GM19397 (cell line): Measurements from ENCODE around the gene RCAN2.
"Not testable (repeated sequence)": the region's sequence is repeated elsewhere in the genome, so short reads cannot be mapped to it uniquely, and the experiment has no call there.

Source experiments
- ATAC-seq: cut with Tn5 transposase; IDR thresholded peaks from one replicate; pipeline ENCODE4 v1.9.1; 2021; ENCODE audit warnings: mild to moderate bottlenecking, moderate library complexity; ENCODE audit not compliant: unreplicated experiment

The RCAN2 gene

GRCh38 chr6:46390153-46390876 is 100.9 kb downstream of the RCAN2 start:
- ATAC-seq: no peak

GRCh38 chr6:46387728-46388127 is 103.5 kb downstream of the RCAN2 start:
- not testable (repeated sequence) for ATAC-seq

GRCh38 chr6:46381579-46381978 is 109.7 kb downstream of the RCAN2 start:
- ATAC-seq: no peak

- no peak for ATAC-seq
Observed at GRCh38 chr6:46381057-46381456, 110.2 kb downstream of the RCAN2 start.

GRCh38 chr6:46380152-46380807 is 111.0 kb downstream of the RCAN2 start:
- no peak for ATAC-seq

GRCh38 chr6:46378882-46379416 is 112.3 kb downstream of the RCAN2 start:
- ATAC-seq: no peak

GRCh38 chr6:46378161-46378881 is 112.9 kb downstream of the RCAN2 start:
- no peak for ATAC-seq

- no peak for ATAC-seq
Observed at GRCh38 chr6:46377209-46377608, 114.0 kb downstream of the RCAN2 start.

- peak; percentile 72 for ATAC-seq
Observed at GRCh38 chr6:46376562-46377061, 114.6 kb downstream of the RCAN2 start.

GRCh38 chr6:46370622-46371021 is 120.6 kb downstream of the RCAN2 start:
- ATAC-seq: no peak

GRCh38 chr6:46368169-46368536 is 123.1 kb downstream of the RCAN2 start:
- ATAC-seq: no peak

- no peak for ATAC-seq
Observed at GRCh38 chr6:46367354-46368168, 123.7 kb downstream of the RCAN2 start.

GRCh38 chr6:46366190-46366900 is 124.9 kb downstream of the RCAN2 start:
- ATAC-seq: no peak

- ATAC-seq: no peak
Observed at GRCh38 chr6:46357591-46357990, 133.7 kb downstream of the RCAN2 start.

GRCh38 chr6:46356543-46356942 is 134.7 kb downstream of the RCAN2 start:
- ATAC-seq: no peak

- ATAC-seq: no peak
Observed at GRCh38 chr6:46353528-46353927, 137.7 kb downstream of the RCAN2 start.

- no peak for ATAC-seq
Observed at GRCh38 chr6:46352541-46353268, 138.5 kb downstream of the RCAN2 start.

GRCh38 chr6:46350714-46351113 is 140.5 kb downstream of the RCAN2 start:
- ATAC-seq: no peak

- ATAC-seq: no peak
Observed at GRCh38 chr6:46347669-46348068, 143.6 kb downstream of the RCAN2 start.
